ENCODE results near the gene SHISA4. TPM values are rescaled to one million over a fixed set of nuclear protein-coding genes. Genes with fewer than 3 reads are reported as not detected.

The SHISA4 gene
- polyA plus RNA-seq, 3 donors, result 1.5 to 3.1 (median 2.3) TPM

GRCh38 chr1:201891451-201892045 is 2.9 kb downstream of the SHISA4 start:
- Mint-ChIP-seq H3K4me1 (peaks cover 14% of the 10 kb centered on the region), H3K9me3 (peaks cover 0 to 13% (median 1%) of the 10 kb centered on the region in 7 donors), H3K4me3 (no peak overlapping the region), H3K27me3 (ENCODE audit: low read depth in 3 of 3) (peaks cover 39 to 49% (median 40%) of the 10 kb centered on the region in 3 donors), H3K36me3 (peaks cover 0 to 6% of the 10 kb centered on the region in 2 donors), H3K27ac (peak overlapping the region in 1 of 7 donors; percentile 59)
- Histone ChIP-seq H3K27ac (ENCODE audit: low read depth in 1 of 2, low read length in 2 of 2) (no peak overlapping the region), H2AFZ (ENCODE audit: insufficient read depth, low read depth, low read length, poor library complexity, severe bottlenecking) (no peak overlapping the region), H4K20me1 (ENCODE audit: insufficient read depth, low read length) (no peaks in the 10 kb centered on the region), H3K4me1 (ENCODE audit: control insufficient read depth in 1 of 2, insufficient read depth in 2 of 2, low read length in 2 of 2) (peaks cover 9 to 12% of the 10 kb centered on the region in 2 donors), H3K4me2 (replicated peaks; ENCODE audit: extremely low read depth, low read length, poor library complexity, severe bottlenecking) (no peak overlapping the region), H3K36me3 (replicated peaks in 1 of 2; ENCODE audit: control insufficient read depth in 1 of 2, insufficient read depth in 2 of 2, low read length in 2 of 2) (no peaks in the 10 kb centered on the region), H3K27me3 (ENCODE audit: control insufficient read depth in 2 of 2, insufficient read depth in 2 of 2, low read length in 2 of 2) (peaks cover 19 to 47% of the 10 kb centered on the region in 2 donors), H3K4me3 (replicated peaks in 1 of 3; ENCODE audit: low read depth in 2 of 3, low read length in 3 of 3) (no peak overlapping the region), H3K9ac (ENCODE audit: insufficient read depth, low read length, poor library complexity, severe bottlenecking) (no peak overlapping the region), H3K79me2 (ENCODE audit: insufficient read depth, low read length) (no peaks in the 10 kb centered on the region), H3K9me3 (replicated peaks in 1 of 2; ENCODE audit: control insufficient read depth in 1 of 2, insufficient read depth in 1 of 2, low read length in 2 of 2) (peaks cover 0 to 6% of the 10 kb centered on the region in 2 donors)
- intact Hi-C loops (cut with micrococcal nuclease), result loop anchor here in 1 of 2 donors (5.0 kb wide), 1 partner anchor 71 kb away; no protein-coding TSS in a partner anchor
- 88% methylated on average over 4 of the region's 5 CpGs for WGBS (ENCODE audit: insufficient coverage)
- DNase-seq, result no peak
- TF ChIP-seq CTCF (IDR thresholded peaks at IDR 0.05), result no peak

GRCh38 chr1:201892211-201892610 is 3.5 kb downstream of the SHISA4 start:
- Histone ChIP-seq H3K27me3 (ENCODE audit: control insufficient read depth in 2 of 2, insufficient read depth in 2 of 2, low read length in 2 of 2) (peaks cover 16 to 41% of the 10 kb centered on the region in 2 donors), H3K4me3 (replicated peaks in 1 of 3; ENCODE audit: low read depth in 2 of 3, low read length in 3 of 3) (no peak overlapping the region), H2AFZ (ENCODE audit: insufficient read depth, low read depth, low read length, poor library complexity, severe bottlenecking) (no peak overlapping the region), H3K9ac (ENCODE audit: insufficient read depth, low read length, poor library complexity, severe bottlenecking) (no peak overlapping the region), H3K79me2 (ENCODE audit: insufficient read depth, low read length) (no peaks in the 10 kb centered on the region), H3K4me2 (replicated peaks; ENCODE audit: extremely low read depth, low read length, poor library complexity, severe bottlenecking) (no peak overlapping the region), H3K27ac (ENCODE audit: low read depth in 1 of 2, low read length in 2 of 2) (no peak overlapping the region), H3K36me3 (replicated peaks in 1 of 2; ENCODE audit: control insufficient read depth in 1 of 2, insufficient read depth in 2 of 2, low read length in 2 of 2) (no peaks in the 10 kb centered on the region), H3K9me3 (replicated peaks in 1 of 2; ENCODE audit: control insufficient read depth in 1 of 2, insufficient read depth in 1 of 2, low read length in 2 of 2) (peaks cover 0 to 6% of the 10 kb centered on the region in 2 donors), H3K4me1 (ENCODE audit: control insufficient read depth in 1 of 2, insufficient read depth in 2 of 2, low read length in 2 of 2) (peaks cover 9 to 12% of the 10 kb centered on the region in 2 donors), H4K20me1 (ENCODE audit: insufficient read depth, low read length) (no peaks in the 10 kb centered on the region)
- peaks cover 32 to 42% (median 36%) of the 10 kb centered on the region in 3 donors for H3K27me3 Mint-ChIP-seq (ENCODE audit: low read depth in 3 of 3)
- DNase-seq, result no peak
- H3K4me1 Mint-ChIP-seq, result peaks cover 14% of the 10 kb centered on the region
- intact Hi-C loops (cut with micrococcal nuclease), result loop anchor here in 1 of 2 donors (5.0 kb wide), 1 partner anchor 70 kb away; no protein-coding TSS in a partner anchor
- H3K4me3 Mint-ChIP-seq, result no peak overlapping the region
- no peak for TF ChIP-seq CTCF (IDR thresholded peaks at IDR 0.05)
- peaks cover 0 to 13% (median 1%) of the 10 kb centered on the region in 7 donors for H3K9me3 Mint-ChIP-seq
- peaks cover 0 to 6% of the 10 kb centered on the region in 2 donors for H3K36me3 Mint-ChIP-seq
- 92% methylated on average over 5 of the region's 6 CpGs for WGBS (ENCODE audit: insufficient coverage)
- H3K27ac Mint-ChIP-seq, result no peak overlapping the region
